GM12875 (cell line): ENCODE measurements around the gene POT1.

ENCODE experiments used
- H3K4me3 ChIP-seq: one replicate; pipeline ENCODE4 v1.5.1; 2011; ENCODE audit warnings: low read depth, low read length, control low read depth
- TF ChIP-seq, protein P1 (sequence below): IDR thresholded peaks from 2 replicates; pipeline ENCODE4 v1.5.1; 2011; ENCODE audit warnings: low read depth, mild to moderate bottlenecking, control low read depth, inconsistent platforms, low read length, moderate library complexity, borderline replicate concordance; ENCODE audit not compliant: insufficient read depth

The POT1 gene

GRCh38 chr7:124812764-124813163 is 116.9 kb downstream of the POT1 start:
- no peak overlapping the region for H3K4me3 ChIP-seq
- TF ChIP-seq, protein P1, sequence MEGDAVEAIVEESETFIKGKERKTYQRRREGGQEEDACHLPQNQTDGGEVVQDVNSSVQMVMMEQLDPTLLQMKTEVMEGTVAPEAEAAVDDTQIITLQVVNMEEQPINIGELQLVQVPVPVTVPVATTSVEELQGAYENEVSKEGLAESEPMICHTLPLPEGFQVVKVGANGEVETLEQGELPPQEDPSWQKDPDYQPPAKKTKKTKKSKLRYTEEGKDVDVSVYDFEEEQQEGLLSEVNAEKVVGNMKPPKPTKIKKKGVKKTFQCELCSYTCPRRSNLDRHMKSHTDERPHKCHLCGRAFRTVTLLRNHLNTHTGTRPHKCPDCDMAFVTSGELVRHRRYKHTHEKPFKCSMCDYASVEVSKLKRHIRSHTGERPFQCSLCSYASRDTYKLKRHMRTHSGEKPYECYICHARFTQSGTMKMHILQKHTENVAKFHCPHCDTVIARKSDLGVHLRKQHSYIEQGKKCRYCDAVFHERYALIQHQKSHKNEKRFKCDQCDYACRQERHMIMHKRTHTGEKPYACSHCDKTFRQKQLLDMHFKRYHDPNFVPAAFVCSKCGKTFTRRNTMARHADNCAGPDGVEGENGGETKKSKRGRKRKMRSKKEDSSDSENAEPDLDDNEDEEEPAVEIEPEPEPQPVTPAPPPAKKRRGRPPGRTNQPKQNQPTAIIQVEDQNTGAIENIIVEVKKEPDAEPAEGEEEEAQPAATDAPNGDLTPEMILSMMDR: no peak

- TF ChIP-seq, protein P1: no peak
- H3K4me3 ChIP-seq: no peak overlapping the region
Observed at GRCh38 chr7:124811341-124811740, 118.3 kb downstream of the POT1 start.

GRCh38 chr7:124810605-124811004 is 119.0 kb downstream of the POT1 start:
- H3K4me3 ChIP-seq: no peak overlapping the region

GRCh38 chr7:124808206-124808605 is 121.4 kb downstream of the POT1 start:
- no peak overlapping the region for H3K4me3 ChIP-seq
- TF ChIP-seq, protein P1: no peak

More at GRCh38 chr7:124810605-124811004, 119.0 kb downstream of the POT1 start:
- TF ChIP-seq, protein P1: no peak

- H3K4me3 ChIP-seq: no peak overlapping the region
- TF ChIP-seq, protein P1: no peak
Observed at GRCh38 chr7:124801330-124801895, 128.2 kb downstream of the POT1 start.

DNA sequence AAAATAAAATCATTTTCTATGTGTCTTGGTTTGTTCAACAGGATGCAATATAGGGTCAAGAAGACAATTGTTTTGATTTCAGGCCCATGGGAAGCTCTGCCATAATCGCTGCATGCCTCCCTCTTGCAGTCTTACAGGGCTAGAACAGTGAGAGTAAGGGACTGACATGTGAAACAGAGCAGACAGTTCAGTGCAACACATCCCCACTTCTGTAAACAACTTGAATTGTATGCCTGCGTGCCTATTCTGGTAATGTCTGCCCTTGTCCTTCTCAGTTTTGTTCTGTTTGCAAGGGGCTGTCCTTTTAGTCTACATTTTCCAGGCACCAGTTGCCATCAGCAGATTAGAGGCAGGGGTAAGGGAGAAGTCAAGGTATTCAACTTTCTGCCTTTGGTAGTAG is 129.2 kb downstream of the POT1 start:
- H3K4me3 ChIP-seq: no peak overlapping the region
- TF ChIP-seq, protein P1: no peak

DNA sequence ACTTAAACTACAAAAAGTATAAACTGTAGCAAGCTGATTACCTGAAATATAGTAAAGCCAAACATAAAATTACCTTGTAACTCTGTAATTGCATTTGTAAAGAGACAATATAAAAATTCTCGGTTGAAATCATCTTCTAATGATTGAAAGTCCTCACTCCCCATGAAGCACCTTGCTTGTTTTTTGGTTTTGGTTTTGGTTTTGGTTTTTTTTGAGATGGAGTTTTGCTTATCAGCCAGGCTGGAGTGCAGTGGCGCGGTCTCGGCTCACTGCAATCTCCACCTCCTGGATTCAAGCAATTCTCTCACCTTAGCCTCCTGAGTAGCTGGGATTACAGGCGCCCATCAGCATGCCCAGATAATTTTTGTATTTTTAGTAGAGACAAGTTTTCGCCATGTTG is 130.2 kb downstream of the POT1 start:
- TF ChIP-seq, protein P1: no peak
- no peak overlapping the region for H3K4me3 ChIP-seq
